Natural killer cell treated with Interleukin-12 subunit alpha and Interleukin-12 subunit beta and Interleukin-15 and Interleukin-18, amount 100 ng/mL, for 72 hours (primary cell): ENCODE measurements around the gene PDE6D. TPM values are rescaled to one million over a fixed set of nuclear protein-coding genes. Genes with fewer than 3 reads are reported as not detected.
A peak's percentile ranks its signal among the peaks of the same experiment; 100 is the strongest.

Source experiments
- ATAC-seq, 2 donors: fragments of 150-1000 bp; cut with Tn5 transposase in 1 of 2; sonication (Bioruptor Pico), chemical (Tn5 transposase) in 1 of 2; 2 replicates each; pipeline ENCODE4 v1.10.0; 2021
- DNase-seq: peaks from one replicate; pipeline ENCODE4 v3.0.0; 2022; ENCODE audit warnings: low spot score
- H3K27ac Mint-ChIP-seq, 2 donors: 1 replicate in 1 of 2; 2 replicates in 1 of 2; pipeline ENCODE4 v1.8.0; 2022; ENCODE audit warnings: mixed read lengths in 2 of 2, mild to moderate bottlenecking in 1 of 2, moderate library complexity in 1 of 2
- H3K27me3 Mint-ChIP-seq, 2 donors: 1 replicate in 1 of 2; 2 replicates in 1 of 2; pipeline ENCODE4 v1.8.0; 2022; ENCODE audit warnings: mixed read lengths in 2 of 2
- H3K36me3 Mint-ChIP-seq: one replicate; pipeline ENCODE4 v1.8.0; 2022; ENCODE audit warnings: mixed read lengths
- H3K4me1 Mint-ChIP-seq, 2 donors: 1 replicate in 1 of 2; 2 replicates in 1 of 2; pipeline ENCODE4 v1.8.0; 2022; ENCODE audit warnings: low read depth in 2 of 2, mixed read lengths in 2 of 2, mild to moderate bottlenecking in 1 of 2
- H3K4me3 Mint-ChIP-seq: one replicate; pipeline ENCODE4 v1.8.0; 2022; ENCODE audit warnings: mixed read lengths
- H3K9me3 Mint-ChIP-seq: 2 replicates; pipeline ENCODE4 v1.8.0; 2022; ENCODE audit warnings: mixed read lengths
- total RNA-seq, 2 donors: library from RNA; stranded (reverse); gene quantifications; one replicate each; pipeline ENCODE4 v1.2.3, GENCODE V29; 2022

Gene PDE6D
- 10 to 100 TPM; 25.3 to 29.4 TPM for total RNA-seq

DNA sequence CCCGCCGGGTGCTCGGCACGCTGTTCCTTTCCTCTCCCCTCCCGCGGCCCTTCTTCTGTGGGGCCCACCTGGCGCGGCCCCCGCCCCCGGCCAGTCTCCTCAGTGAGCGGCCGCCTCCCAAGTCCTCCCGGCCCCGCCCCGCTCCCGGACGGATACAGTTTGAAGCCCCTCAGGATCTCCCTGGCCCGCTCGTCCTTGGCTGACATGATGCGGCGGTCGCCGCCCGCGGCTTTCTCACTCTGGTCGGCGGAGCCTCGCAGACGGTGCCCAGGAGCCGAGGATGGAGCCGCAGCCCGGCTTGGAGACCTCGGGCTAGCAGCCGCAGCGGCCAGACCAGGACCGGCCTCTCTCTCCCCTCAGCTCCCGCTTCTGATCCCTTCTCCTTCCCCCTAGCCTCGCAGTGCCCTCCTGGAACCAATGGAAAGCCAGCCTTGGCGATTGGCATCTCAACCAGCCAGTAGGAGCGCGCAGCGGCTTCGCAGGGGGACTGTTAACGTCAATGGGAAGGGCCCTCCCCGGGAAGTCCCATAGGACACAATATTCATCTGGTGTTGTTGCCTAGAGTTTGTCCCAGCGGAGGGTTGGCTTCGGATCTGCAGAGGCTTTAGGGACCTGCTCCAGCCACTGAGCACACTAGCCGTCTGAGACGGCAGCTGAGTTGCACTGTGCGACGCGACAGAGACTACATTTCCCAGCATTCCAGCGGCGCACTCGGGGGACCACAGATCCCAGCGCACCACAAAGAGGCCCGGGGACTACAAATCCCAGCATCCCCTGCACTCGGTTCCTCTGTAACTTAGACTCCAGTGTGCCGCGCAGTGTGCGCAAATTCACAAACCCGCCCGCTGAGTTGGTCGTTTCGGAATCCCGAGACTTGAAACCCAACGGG is at the start of gene PDE6D:
Gene PDE6D, minus strand, starts transcription at position 374 of the 889 bp plus-strand sequence. Its CDS starts 168 bp downstream, at position 206.
- peaks cover 43 to 53% of the 10 kb centered on the region in 2 donors for H3K4me1 Mint-ChIP-seq

DNA sequence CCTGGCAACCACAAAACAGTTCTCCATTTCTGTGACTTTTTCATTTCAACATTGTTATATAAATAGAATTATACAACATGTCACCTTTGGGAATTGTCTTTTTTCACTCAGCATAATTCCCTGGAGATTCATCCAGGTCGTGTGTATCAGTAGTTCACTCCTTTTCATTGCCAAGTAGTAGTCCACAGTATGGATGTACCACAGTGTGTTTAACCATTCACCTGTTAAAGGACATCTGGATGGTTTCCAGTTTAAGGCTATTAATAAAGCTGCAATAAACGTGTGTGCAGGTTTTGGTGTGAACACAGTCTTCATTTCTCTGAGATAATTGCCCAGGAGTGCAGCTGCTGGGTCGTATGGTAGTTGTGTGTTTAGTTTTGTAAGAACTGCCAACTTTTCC is 40.8 kb upstream of the PDE6D start:
- Mint-ChIP-seq H3K4me3 (no peak overlapping the region), H3K4me1 (no peaks in the 10 kb centered on the region), H3K9me3 (no peaks in the 10 kb centered on the region), H3K27ac (no peak overlapping the region), H3K36me3 (no peaks in the 10 kb centered on the region), H3K27me3 (peaks cover 0 to 3% of the 10 kb centered on the region in 2 donors)
- ATAC-seq: no peak
- no peak for DNase-seq

More for the DNA sequence above, at the start of gene PDE6D:
- Mint-ChIP-seq H3K4me3 (peak within 1 kb of the TSS; percentile 91), H3K27me3 (no peaks in the 10 kb centered on the region), H3K36me3 (no peaks in the 10 kb centered on the region), H3K27ac (peak within 1 kb of the TSS; percentile 81 to 93), H3K9me3 (no peaks in the 10 kb centered on the region)
- ATAC-seq: peak; percentile 95 to 97
- peak; percentile 99 for DNase-seq

DNA sequence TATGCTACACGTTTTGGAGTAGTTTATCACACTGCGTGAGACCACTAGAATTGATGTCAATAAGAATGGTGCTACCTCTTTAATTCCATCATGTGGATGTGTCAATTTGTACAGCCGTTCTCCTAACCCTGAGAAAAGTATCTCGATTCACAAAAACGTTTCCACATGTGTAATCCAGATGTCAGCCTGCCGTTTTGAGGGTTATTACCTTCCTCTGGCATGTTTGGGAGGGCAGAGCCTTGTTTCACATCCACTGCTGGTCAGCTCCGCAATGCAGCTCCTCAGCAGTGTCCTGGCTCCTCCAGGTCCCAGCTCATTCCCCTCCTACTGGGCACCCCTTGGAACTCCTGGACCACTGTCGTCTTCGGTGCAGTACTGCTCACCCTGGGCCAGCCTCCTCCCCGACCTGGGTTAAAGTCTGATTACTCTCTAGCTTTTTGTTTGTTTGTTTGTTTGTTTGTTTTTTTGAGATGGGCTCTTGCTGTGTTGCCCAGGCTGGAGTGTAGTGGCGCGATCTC is 39.8 kb upstream of the PDE6D start:
- Mint-ChIP-seq H3K27ac (no peak overlapping the region), H3K9me3 (no peaks in the 10 kb centered on the region), H3K4me3 (no peak overlapping the region), H3K4me1 (no peaks in the 10 kb centered on the region), H3K27me3 (peaks cover 0 to 3% of the 10 kb centered on the region in 2 donors), H3K36me3 (no peaks in the 10 kb centered on the region)
- ATAC-seq (no peak), DNase-seq (no peak)

DNA sequence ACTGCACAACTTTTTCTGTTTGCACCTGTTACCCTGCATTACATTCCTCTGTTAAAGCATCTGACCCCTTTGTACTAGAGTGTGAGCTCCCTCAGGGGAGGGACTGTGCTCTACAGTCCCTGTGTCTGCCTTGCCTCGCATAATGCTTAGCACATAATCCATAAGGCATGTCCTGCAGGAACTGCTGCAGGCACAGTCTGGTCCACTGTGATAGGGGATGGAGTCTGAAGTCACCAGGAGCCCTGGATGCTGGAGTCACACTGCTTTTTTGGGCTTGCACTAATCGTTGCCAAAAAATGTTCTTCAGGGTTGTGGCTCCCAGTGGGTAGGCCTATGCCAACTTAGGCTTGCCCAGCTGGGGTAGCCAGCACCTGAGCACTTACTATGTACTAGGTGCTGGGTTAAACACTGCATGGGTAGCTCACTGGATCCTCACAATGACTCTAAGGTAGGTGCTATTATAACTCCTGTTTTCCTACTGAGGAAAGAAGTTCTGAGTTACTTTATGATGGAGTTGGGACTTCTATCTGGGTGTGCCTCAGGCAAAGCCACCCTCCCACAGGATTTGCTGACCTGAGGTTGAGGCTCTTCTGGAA is 38.5 kb upstream of the PDE6D start:
- Mint-ChIP-seq H3K27ac (no peak overlapping the region), H3K4me3 (no peak overlapping the region), H3K27me3 (peaks cover 0 to 3% of the 10 kb centered on the region in 2 donors), H3K36me3 (no peaks in the 10 kb centered on the region), H3K9me3 (no peaks in the 10 kb centered on the region), H3K4me1 (no peaks in the 10 kb centered on the region)
- peak; percentile 20 to 36 for ATAC-seq
- no peak for DNase-seq

DNA sequence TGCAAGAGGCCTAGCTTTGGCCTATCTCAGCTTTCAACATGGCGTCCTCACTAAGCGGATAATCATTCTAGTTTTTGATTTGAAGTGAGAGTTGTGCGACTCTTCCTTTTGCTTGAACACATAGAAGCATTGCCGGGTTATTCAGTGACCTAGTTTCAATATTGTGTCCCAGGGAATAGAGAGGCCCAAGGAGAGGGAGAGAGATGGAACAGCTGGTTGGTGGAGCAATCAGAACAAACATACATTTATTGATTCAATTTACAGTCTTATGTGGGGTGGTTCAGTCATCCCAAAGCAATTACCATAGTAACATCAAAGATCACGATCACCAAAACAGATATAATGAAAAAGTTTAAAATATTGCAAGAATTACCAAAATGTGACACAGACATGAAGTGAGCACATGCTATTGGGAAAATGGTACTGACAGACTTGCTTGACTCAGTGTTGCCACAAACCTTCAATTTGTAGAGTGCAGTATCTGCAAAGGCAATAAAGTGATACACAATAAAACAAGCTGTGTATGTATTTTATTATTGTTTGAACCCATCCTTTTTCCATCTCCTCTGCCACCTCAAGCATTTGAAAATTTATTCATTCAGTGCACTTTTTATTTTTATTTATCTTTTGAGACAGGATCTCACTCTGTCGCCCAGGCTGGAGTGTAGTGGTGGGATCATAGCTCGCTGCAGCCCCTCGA is 35.4 kb upstream of the PDE6D start:
- peaks cover 8% of the 10 kb centered on the region for H3K36me3 Mint-ChIP-seq
- H3K9me3 Mint-ChIP-seq: no peaks in the 10 kb centered on the region
- H3K4me3 Mint-ChIP-seq: no peak overlapping the region
- ATAC-seq (no peak), DNase-seq (no peak)
- no peak overlapping the region for H3K27ac Mint-ChIP-seq
- peaks cover 0 to 3% of the 10 kb centered on the region in 2 donors for H3K27me3 Mint-ChIP-seq
- H3K4me1 Mint-ChIP-seq: no peaks in the 10 kb centered on the region

DNA sequence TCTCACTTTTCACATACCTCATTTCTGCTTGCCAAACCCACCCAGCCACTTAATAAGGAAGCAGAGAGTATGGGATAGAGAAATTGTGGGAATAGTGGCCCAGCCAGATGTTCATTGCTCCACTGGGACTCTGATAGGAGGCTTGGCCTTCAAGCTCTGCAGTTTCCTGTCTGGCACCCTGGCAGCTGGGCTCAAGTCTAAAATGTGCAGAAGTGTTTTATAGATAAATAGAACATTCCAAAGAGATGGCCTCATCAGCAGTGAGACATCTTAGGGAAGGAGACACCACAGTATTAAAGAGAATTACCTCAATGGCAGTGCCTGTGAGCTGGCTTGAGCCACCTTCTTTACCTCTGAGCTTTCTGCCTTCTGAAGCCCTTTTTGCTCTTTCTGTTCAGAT is 29.8 kb upstream of the PDE6D start:
- Mint-ChIP-seq H3K4me3 (no peak overlapping the region), H3K27ac (no peak overlapping the region), H3K27me3 (no peaks in the 10 kb centered on the region), H3K9me3 (no peaks in the 10 kb centered on the region), H3K4me1 (no peaks in the 10 kb centered on the region), H3K36me3 (peaks cover 8% of the 10 kb centered on the region)
- DNase-seq (no peak), ATAC-seq (no peak)

DNA sequence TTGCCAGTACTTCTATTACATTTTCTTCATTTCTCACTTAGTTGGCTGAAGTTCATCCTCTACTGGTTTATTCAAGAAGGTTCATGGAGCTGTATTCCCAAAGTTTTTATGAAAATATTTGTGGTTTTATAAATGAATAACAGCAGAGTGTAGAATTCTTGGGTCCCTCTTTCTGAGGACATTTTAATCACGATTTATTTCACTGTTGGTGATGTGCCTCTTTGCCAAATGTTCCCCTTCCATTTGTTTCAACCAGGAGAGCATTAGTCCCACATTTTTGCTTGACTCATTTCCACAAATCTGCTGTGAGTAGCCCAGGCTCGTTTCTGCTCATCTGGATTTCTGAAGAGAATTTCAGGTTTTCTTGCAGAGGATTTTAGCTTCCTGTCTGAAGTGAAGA is 25.9 kb upstream of the PDE6D start:
- H3K4me1 Mint-ChIP-seq: peaks cover 3 to 6% of the 10 kb centered on the region in 2 donors
- DNase-seq (no peak), ATAC-seq (no peak)
- H3K36me3 Mint-ChIP-seq: peaks cover 6% of the 10 kb centered on the region
- H3K27ac Mint-ChIP-seq: no peak overlapping the region
- no peaks in the 10 kb centered on the region for H3K27me3 Mint-ChIP-seq
- H3K4me3 Mint-ChIP-seq: no peak overlapping the region
- H3K9me3 Mint-ChIP-seq: no peaks in the 10 kb centered on the region

DNA sequence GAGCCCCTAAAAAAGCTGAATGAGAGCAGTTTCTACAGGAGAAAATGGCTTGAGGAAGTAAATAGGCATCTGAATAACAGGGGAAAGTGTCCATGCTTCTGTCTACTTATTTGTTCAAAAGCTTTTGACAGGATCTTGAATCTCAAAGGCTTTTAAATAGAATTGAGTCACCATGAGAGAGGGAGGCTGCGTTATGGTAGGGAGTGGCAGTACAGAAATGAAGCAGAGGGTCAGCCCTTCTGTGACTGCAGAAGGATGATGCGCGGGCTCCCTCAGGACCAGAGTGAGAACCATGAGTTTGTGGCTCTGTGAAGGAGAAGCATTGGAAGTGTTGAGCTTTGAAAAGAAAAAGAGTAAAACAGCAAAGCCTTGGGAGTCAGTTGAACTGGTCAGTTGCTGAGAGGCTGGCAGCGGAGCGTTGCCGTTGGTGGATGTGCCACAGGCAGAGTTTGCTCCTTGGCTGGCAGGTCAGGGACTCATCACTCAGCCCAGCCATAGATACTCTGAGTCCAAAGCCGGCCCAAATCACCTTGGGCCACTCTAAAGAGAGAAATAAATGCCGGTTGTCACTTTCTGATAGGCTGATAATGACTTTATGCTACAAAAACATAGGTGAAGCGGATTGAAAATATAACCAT is 22.5 kb upstream of the PDE6D start:
- ATAC-seq (no peak), DNase-seq (no peak)
- Mint-ChIP-seq H3K36me3 (peaks cover 12% of the 10 kb centered on the region), H3K27ac (no peak overlapping the region), H3K9me3 (no peaks in the 10 kb centered on the region), H3K27me3 (no peaks in the 10 kb centered on the region), H3K4me3 (no peak overlapping the region), H3K4me1 (peaks cover 3 to 6% of the 10 kb centered on the region in 2 donors)

DNA sequence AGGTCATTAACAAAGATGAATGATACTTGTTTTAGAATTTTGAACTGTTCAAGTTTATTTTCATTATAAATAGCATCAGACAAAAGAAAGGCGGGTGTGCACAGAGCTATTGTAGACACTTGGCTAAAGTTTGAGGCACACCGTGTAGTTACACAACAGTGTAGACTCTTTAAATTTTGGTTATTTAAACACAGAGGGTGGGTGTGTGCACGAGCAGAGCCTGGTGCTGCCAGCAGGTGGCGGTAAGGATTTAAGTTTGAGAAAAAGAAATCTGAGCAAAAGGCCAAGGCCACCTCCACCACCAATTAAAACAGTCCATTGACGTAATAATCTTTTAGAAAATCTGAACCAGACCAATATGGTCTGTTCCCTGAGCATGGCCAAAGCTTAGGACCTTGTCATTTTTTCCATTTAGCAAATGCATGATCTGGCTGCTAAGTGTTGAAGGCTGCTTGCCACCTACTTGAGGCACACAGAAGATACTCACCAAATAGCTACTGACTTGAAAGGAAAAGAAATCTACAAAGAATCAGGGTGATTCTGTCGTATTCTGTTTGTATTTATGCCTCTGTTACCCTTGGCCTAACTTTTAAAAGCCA is 19.5 kb upstream of the PDE6D start:
- H3K4me3 Mint-ChIP-seq: no peak overlapping the region
- DNase-seq (no peak), ATAC-seq (no peak)
- H3K36me3 Mint-ChIP-seq: peaks cover 20% of the 10 kb centered on the region
- no peaks in the 10 kb centered on the region for H3K27me3 Mint-ChIP-seq
- H3K4me1 Mint-ChIP-seq: peaks cover 3 to 6% of the 10 kb centered on the region in 2 donors
- no peaks in the 10 kb centered on the region for H3K9me3 Mint-ChIP-seq
- no peak overlapping the region for H3K27ac Mint-ChIP-seq

DNA sequence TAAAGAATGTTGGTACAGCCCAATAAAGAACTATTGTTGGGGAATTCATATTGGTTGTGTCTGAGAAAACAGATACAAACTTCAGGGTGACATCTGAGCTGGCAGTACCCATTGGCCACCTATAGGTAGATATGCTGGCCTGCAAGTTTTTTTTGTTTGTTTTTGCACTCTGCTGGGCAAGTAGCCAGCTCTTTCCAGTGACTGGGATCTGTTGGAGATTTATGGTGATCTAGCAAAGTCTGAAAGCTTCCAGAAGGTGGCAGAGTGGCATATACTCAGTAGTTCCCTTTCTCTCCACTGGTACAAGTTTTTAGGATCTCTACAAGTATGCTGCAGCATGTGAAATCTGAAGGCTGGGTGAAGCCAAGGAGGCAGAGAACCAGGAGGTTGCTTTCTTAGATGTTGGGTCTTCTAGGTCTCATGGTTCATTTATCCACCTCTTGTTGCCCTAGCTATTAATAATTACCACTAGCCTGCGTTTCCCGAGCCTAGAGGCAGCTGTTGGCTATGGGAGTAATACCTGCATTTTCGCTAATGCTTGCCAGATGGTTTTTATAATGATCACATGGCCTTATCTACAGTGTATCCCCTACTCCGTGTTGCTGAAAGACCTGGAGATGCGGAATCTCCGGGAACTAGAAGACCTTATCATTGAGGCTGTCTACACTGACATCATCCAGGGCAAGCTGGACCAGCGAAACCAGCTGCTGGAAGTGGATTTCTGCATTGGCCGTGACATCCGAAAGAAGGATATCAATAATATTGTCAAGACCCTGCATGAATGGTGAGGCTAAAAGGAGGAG is 14.6 kb upstream of the PDE6D start:
- Mint-ChIP-seq H3K4me3 (no peak overlapping the region), H3K9me3 (no peaks in the 10 kb centered on the region), H3K36me3 (peaks cover 28% of the 10 kb centered on the region), H3K27me3 (no peaks in the 10 kb centered on the region), H3K27ac (no peak overlapping the region), H3K4me1 (peaks cover 5 to 7% of the 10 kb centered on the region in 2 donors)
- DNase-seq (no peak), ATAC-seq (no peak)

DNA sequence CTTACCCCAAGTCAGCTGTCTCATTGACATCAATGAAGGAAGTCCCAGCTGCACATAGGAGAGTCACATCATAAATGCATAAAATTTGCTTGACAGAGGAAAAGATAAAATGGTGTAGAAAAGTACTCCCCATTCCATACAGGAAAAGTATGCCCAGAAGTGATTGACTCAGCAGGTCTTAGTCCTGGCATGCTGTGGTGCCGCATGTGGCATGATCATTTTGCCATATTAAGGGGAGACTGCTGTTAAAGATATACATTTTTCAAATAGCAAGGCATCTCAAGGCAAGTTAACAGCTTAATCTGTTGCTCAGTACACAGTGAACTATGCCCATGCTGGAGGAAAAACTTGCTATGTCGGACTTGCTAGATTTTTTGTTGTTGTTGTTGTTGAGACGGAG is 13.3 kb upstream of the PDE6D start:
- Mint-ChIP-seq H3K9me3 (no peaks in the 10 kb centered on the region), H3K27ac (no peak overlapping the region), H3K36me3 (peaks cover 28% of the 10 kb centered on the region)

DNA sequence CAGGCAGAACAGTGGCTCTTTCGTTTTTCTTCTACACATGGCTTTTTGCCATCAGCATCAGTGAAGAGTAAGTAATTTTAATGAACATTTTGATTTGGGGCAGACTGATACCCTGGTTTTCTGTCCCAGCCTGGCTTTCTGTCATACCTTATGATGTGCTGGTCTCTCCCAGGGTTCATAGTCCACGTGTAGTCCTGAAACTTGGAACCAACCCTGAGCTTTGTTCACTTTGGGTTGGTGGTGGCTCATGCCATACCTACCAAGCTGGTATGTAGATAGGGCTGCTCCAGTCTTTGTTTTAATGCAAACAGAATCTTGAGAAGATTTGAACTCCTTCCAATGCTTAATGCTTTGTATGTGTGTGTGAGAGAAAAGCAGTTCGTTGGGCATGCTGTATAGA is 10.0 kb upstream of the PDE6D start:
- Mint-ChIP-seq H3K27ac (no peak overlapping the region), H3K4me1 (peaks cover 17 to 25% of the 10 kb centered on the region in 2 donors)

More for the DNA sequence above, 13.3 kb upstream of the PDE6D start:
- Mint-ChIP-seq H3K4me3 (no peak overlapping the region), H3K4me1 (peaks cover 5 to 7% of the 10 kb centered on the region in 2 donors), H3K27me3 (no peaks in the 10 kb centered on the region)
- ATAC-seq: no peak
- no peak for DNase-seq

More for the DNA sequence above, 10.0 kb upstream of the PDE6D start:
- no peak for ATAC-seq
- Mint-ChIP-seq H3K9me3 (no peaks in the 10 kb centered on the region), H3K27me3 (no peaks in the 10 kb centered on the region), H3K4me3 (no peak overlapping the region), H3K36me3 (peaks cover 23% of the 10 kb centered on the region)
- DNase-seq: no peak
